Thyroid gland (tissue), 4 donors: ENCODE results near the gene SP3.

ENCODE experiments used
- POLR2A ChIP-seq, 2 donors: fragments of 450-650 bp; IDR thresholded peaks; one replicate each; pipeline ENCODE4 v1.6.1; 2017; ENCODE audit warnings: antibody characterized with exemption in 2 of 2, mild to moderate bottlenecking in 2 of 2, moderate library complexity in 1 of 2
- TF ChIP-seq, protein P1 (sequence below), 6 experiments: fragments of 200-600 bp in 3 of 6; fragments of 450-650 bp in 3 of 6; sonication (generic) in 3 of 6; IDR thresholded peaks; one replicate each; pipeline ENCODE4 v1.5.1; 2016 to 2019; ENCODE audit warnings: antibody characterized with exemption in 6 of 6, mild to moderate bottlenecking in 2 of 6, inconsistent platforms in 1 of 6, moderate library complexity in 1 of 6

- TF ChIP-seq, protein P1, sequence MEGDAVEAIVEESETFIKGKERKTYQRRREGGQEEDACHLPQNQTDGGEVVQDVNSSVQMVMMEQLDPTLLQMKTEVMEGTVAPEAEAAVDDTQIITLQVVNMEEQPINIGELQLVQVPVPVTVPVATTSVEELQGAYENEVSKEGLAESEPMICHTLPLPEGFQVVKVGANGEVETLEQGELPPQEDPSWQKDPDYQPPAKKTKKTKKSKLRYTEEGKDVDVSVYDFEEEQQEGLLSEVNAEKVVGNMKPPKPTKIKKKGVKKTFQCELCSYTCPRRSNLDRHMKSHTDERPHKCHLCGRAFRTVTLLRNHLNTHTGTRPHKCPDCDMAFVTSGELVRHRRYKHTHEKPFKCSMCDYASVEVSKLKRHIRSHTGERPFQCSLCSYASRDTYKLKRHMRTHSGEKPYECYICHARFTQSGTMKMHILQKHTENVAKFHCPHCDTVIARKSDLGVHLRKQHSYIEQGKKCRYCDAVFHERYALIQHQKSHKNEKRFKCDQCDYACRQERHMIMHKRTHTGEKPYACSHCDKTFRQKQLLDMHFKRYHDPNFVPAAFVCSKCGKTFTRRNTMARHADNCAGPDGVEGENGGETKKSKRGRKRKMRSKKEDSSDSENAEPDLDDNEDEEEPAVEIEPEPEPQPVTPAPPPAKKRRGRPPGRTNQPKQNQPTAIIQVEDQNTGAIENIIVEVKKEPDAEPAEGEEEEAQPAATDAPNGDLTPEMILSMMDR (IDR thresholded peaks at IDR 0.05): no peak
- no peak for TF ChIP-seq POLR2A (IDR thresholded peaks at IDR 0.05)
Observed at GRCh38 chr2:173998386-173998785, 33.2 kb upstream of the SP3 start.
